PC-9 (cell line): ENCODE data around the gene KIF2C. TPM values are rescaled to one million over a fixed set of nuclear protein-coding genes. Genes with fewer than 3 reads are reported as not detected.
"Not testable (repeated sequence)": the region's sequence is repeated elsewhere in the genome, so short reads cannot be mapped to it uniquely, and the experiment has no call there.

Experiments used
- BruUV-seq: library from RNA; stranded (reverse); fragments of 400-500 nt; replicated peaks from 2 replicates; lab custom pipeline; 2021; lab: Mats Ljungman, UMichigan
- CTCF ChIA-PET: fragments of 300-600 bp; sonication (Branson Sonifier 250); formaldehyde crosslinking; loops from one replicate; lab custom pipeline; 2022; ENCODE audit warnings: antibody characterized with exemption; lab: Charles Lee
- POLR2A ChIA-PET: fragments of 300-600 bp; sonication (Branson Sonifier 250); formaldehyde crosslinking; loops from one replicate; lab custom pipeline; 2022; ENCODE audit warnings: antibody characterized with exemption; ENCODE audit not compliant: unreplicated experiment; lab: Charles Lee
- DNase-seq, 2 experiments: peaks; one replicate each; pipeline versions ENCODE4 v3.0.0 to v3.0.0-alpha.2; 2015 to 2022; ENCODE audit warnings: mixed read lengths in 1 of 2
- H2AFZ ChIP-seq: fragments of 200-600 bp; sonication (generic); 2 replicates; pipeline ENCODE4 v1.8.1; 2017; ENCODE audit warnings: antibody characterized with exemption
- H3F3A ChIP-seq: fragments of 200-600 bp; sonication (generic); 2 replicates; pipeline ENCODE4 v1.8.1; 2017; ENCODE audit warnings: antibody characterized with exemption, mild to moderate bottlenecking, low read depth; ENCODE audit not compliant: insufficient read depth
- H3K27ac ChIP-seq: fragments of 200-600 bp; sonication (generic); 2 replicates; pipeline ENCODE4 v1.6.1; 2016; ENCODE audit warnings: mixed run types
- H3K27me3 ChIP-seq: fragments of 200-600 bp; sonication (generic); 2 replicates; pipeline ENCODE4 v1.6.1; 2016; ENCODE audit warnings: low read depth, mixed run types; ENCODE audit not compliant: insufficient read depth
- H3K36me3 ChIP-seq: fragments of 200-600 bp; sonication (generic); 2 replicates; pipeline ENCODE4 v1.6.1; 2016; ENCODE audit warnings: low read depth, mixed run types
- H3K4me1 ChIP-seq: fragments of 200-600 bp; sonication (generic); replicated peaks from 2 replicates; pipeline ENCODE4 v1.6.1; 2016; ENCODE audit warnings: mixed run types; ENCODE audit not compliant: insufficient read depth
- H3K4me2 ChIP-seq: fragments of 200-600 bp; sonication (generic); 2 replicates; pipeline ENCODE4 v1.6.1; 2017; ENCODE audit warnings: mixed run types
- H3K4me3 ChIP-seq: fragments of 200-600 bp; sonication (generic); 2 replicates; pipeline ENCODE4 v1.6.1; 2016; ENCODE audit warnings: mixed run types
- H3K79me2 ChIP-seq: fragments of 200-600 bp; sonication (generic); 2 replicates; pipeline ENCODE4 v1.6.1; 2017; ENCODE audit warnings: low read depth, mixed run types
- H3K9me2 ChIP-seq: fragments of 200-600 bp; sonication (generic); 2 replicates; pipeline ENCODE4 v1.8.1; 2017; ENCODE audit warnings: mild to moderate bottlenecking; ENCODE audit not compliant: insufficient read depth
- H3K9me3 ChIP-seq: fragments of 200-600 bp; sonication (generic); 2 replicates; pipeline ENCODE4 v1.8.1; 2016; ENCODE audit warnings: low read depth; ENCODE audit not compliant: insufficient read depth
- H4K20me1 ChIP-seq: fragments of 200-600 bp; sonication (generic); 2 replicates; pipeline ENCODE4 v1.8.1; 2017; ENCODE audit not compliant: insufficient read depth
- EZH2 ChIP-seq: fragments of 200-600 bp; sonication (generic); IDR thresholded peaks from 2 replicates; pipeline ENCODE4 v1.8.0; 2017; ENCODE audit warnings: antibody characterized with exemption, low read depth
- intact Hi-C: fragments of 100-400 bp; cut with micrococcal nuclease; formaldehyde crosslinking; loops from one replicate; pipeline ENCODE4 v1.10.0; 2022; ENCODE audit not compliant: unreplicated experiment
- total RNA-seq: library from RNA; stranded (reverse); gene quantifications from 2 replicates; pipeline ENCODE4 v1.2.3, GENCODE V29; 2021
- TF ChIP-seq, protein P1 (sequence below): fragments of 200-600 bp; sonication (generic); conservative IDR thresholded peaks from 2 replicates; pipeline ENCODE4 v1.6.1; 2017; ENCODE audit warnings: mixed run types, antibody characterized with exemption, mild to moderate bottlenecking, moderate library complexity

Gene KIF2C
- total RNA-seq, 1 experiment from 2014 or later, result 119 TPM

DNA sequence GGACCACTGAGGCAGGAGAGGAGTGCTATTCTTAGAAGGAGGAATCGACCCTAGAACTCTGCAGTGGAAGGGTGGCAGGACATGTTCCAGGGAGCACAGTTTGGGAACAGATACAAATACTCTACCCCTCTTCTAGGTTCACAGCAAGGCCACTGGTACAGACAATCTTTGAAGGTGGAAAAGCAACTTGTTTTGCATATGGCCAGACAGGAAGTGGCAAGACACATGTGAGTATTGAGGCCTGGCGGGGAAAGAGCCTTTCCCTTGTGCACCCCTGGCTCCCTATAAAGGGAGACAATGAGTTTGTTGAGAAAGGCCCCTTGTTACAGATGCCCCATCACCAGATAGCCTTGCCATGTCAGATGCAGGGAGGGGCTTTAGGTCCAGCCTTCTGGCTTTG, 17.8 kb downstream of the KIF2C start:
- CTCF ChIA-PET, result no interaction called here
- BruUV-seq, result no TSS peak
- no peaks in the 10 kb centered on the region for H3K9me2 ChIP-seq
- no peaks in the 10 kb centered on the region for H3K27me3 ChIP-seq
- no peak overlapping the region for H3K4me2 ChIP-seq
- no peak overlapping the region for H3K27ac ChIP-seq
- POLR2A ChIA-PET, result no interaction called here
- no peaks in the 10 kb centered on the region for H3K9me3 ChIP-seq
- no peaks in the 10 kb centered on the region for H4K20me1 ChIP-seq
- H2AFZ ChIP-seq, result no peak overlapping the region
- peaks cover 43% of the 10 kb centered on the region for H3K36me3 ChIP-seq
- intact Hi-C loops, result no loop called here
- no peaks in the 10 kb centered on the region for H3K4me1 ChIP-seq
- no peaks in the 10 kb centered on the region for H3K79me2 ChIP-seq
- no peak overlapping the region for H3K4me3 ChIP-seq
- 0 out of 2 replicates have a peak, but pooled peaks cover 3% of the 10 kb centered on the region for H3F3A ChIP-seq
- TF ChIP-seq EZH2, result no peak
- TF ChIP-seq, protein P1, sequence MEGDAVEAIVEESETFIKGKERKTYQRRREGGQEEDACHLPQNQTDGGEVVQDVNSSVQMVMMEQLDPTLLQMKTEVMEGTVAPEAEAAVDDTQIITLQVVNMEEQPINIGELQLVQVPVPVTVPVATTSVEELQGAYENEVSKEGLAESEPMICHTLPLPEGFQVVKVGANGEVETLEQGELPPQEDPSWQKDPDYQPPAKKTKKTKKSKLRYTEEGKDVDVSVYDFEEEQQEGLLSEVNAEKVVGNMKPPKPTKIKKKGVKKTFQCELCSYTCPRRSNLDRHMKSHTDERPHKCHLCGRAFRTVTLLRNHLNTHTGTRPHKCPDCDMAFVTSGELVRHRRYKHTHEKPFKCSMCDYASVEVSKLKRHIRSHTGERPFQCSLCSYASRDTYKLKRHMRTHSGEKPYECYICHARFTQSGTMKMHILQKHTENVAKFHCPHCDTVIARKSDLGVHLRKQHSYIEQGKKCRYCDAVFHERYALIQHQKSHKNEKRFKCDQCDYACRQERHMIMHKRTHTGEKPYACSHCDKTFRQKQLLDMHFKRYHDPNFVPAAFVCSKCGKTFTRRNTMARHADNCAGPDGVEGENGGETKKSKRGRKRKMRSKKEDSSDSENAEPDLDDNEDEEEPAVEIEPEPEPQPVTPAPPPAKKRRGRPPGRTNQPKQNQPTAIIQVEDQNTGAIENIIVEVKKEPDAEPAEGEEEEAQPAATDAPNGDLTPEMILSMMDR, result no peak
- DNase-seq, result no peak

DNA sequence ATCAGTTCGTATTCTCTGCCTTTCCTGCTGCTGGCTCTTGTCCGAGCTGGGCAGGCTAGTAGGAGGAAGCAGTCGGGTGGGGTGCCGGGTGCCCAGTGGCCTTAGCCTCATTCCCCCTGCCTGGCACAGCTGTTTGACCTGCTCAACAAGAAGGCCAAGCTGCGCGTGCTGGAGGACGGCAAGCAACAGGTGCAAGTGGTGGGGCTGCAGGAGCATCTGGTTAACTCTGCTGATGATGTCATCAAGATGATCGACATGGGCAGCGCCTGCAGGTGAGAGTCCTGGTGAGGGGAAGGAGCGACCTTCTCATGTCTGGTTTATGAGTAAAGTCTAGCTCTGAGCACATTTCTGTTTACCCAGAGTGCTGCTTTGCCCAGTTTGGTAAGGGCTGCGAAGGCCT, 19.4 kb downstream of the KIF2C start:
- H3K4me2 ChIP-seq, result no peak overlapping the region
- TF ChIP-seq, protein P1, result no peak
- no peak for TF ChIP-seq EZH2
- H3K27me3 ChIP-seq, result no peaks in the 10 kb centered on the region
- H3K27ac ChIP-seq, result no peak overlapping the region
- no peaks in the 10 kb centered on the region for H3K79me2 ChIP-seq
- no peak overlapping the region for H2AFZ ChIP-seq
- H3K9me3 ChIP-seq, result no peaks in the 10 kb centered on the region
- no peak overlapping the region for H3K4me3 ChIP-seq
- 0 out of 2 replicates have a peak, but pooled peaks cover 9% of the 10 kb centered on the region for H3F3A ChIP-seq
- peaks cover 30% of the 10 kb centered on the region for H3K36me3 ChIP-seq
- ChIA-PET CTCF (interaction anchor here (0.5 kb wide), 1 partner anchor 533 kb away, joined by 3 read pairs; no protein-coding TSS in a partner anchor), POLR2A (no interaction called here)
- H3K9me2 ChIP-seq, result no peaks in the 10 kb centered on the region
- no TSS peak for BruUV-seq
- H4K20me1 ChIP-seq, result no peaks in the 10 kb centered on the region
- no peak for DNase-seq
- intact Hi-C loops, result no loop called here
- H3K4me1 ChIP-seq, result no peaks in the 10 kb centered on the region

DNA sequence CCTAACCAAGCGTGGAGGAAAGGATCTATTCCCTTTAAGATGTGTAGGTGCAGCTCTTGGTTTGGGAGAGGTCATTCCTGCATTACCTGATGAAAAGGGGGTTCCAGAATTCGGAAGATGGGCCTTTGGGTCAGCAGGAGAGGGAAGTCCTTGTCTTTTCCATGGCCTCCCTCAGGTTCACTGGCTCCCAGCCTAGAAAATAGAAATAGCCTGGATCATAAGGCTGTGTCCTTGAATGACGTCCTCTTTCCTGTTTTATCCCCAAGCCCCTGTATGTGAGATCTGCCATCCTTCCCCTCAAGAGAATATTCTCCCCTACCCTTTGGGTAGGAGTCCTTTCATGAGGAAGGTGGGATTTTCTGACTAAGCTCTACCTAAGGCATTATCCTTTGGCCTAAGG, 21.2 kb downstream of the KIF2C start:
- H3F3A ChIP-seq, result 0 out of 2 replicates have a peak, but pooled peaks cover 9% of the 10 kb centered on the region

DNA sequence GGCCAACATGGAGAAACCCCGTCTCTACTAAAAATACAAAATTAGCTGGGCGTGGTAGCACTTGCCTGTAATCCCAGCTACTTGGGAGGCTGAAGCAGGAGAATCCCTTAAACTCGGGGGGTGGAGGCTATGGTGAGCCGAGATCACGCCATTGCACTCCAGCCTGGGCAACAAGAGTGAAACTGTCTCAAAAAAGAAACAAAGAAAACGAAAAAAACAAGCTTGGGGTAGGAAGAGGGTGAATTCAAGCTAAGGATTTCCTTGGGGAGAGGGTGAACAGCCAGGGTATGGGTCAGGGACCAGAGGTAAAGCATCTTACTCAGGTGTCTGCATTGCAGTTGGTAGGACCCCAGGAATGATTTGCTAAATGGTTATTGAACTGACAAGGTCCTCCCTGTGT, 26.8 kb downstream of the KIF2C start:
- CTCF ChIA-PET, result interaction anchor here (1.3 kb wide), 1 partner anchor 27 kb away, joined by 3 read pairs; no protein-coding TSS in a partner anchor

More for the DNA sequence above, 21.2 kb downstream of the KIF2C start:
- no peak for DNase-seq
- H3K4me3 ChIP-seq, result no peak overlapping the region
- no peak for TF ChIP-seq EZH2
- TF ChIP-seq, protein P1, result no peak
- BruUV-seq, result no TSS peak
- ChIA-PET CTCF (no interaction called here), POLR2A (no interaction called here)
- H3K9me3 ChIP-seq, result no peaks in the 10 kb centered on the region
- no peak overlapping the region for H3K27ac ChIP-seq
- H3K79me2 ChIP-seq, result no peaks in the 10 kb centered on the region
- H3K36me3 ChIP-seq, result peaks cover 30% of the 10 kb centered on the region
- no peak overlapping the region for H3K4me2 ChIP-seq
- intact Hi-C loops, result no loop called here
- no peaks in the 10 kb centered on the region for H4K20me1 ChIP-seq
- no peaks in the 10 kb centered on the region for H3K27me3 ChIP-seq
- no peaks in the 10 kb centered on the region for H3K4me1 ChIP-seq
- H3K9me2 ChIP-seq, result no peaks in the 10 kb centered on the region
- H2AFZ ChIP-seq, result no peak overlapping the region

More for the DNA sequence above, 26.8 kb downstream of the KIF2C start:
- H3K4me3 ChIP-seq, H2AFZ ChIP-seq, H3K9me3 ChIP-seq, H4K20me1 ChIP-seq, H3K4me2 ChIP-seq, H3K27ac ChIP-seq, BruUV-seq, H3K4me1 ChIP-seq, H3K27me3 ChIP-seq, DNase-seq, H3K79me2 ChIP-seq, intact Hi-C loops, H3K9me2 ChIP-seq: not testable (repeated sequence)
- H3F3A ChIP-seq, result peaks cover 45% of the 10 kb centered on the region; the same call in 1 of the 2 replicates
- H3K36me3 ChIP-seq, result 0 out of 2 replicates have a peak, but pooled peaks cover 20% of the 10 kb centered on the region
- POLR2A ChIA-PET, result interaction anchor here (0.6 kb wide), 2 partner anchors 25 to 35 kb away, joined by 5 read pairs; no protein-coding TSS in a partner anchor
